ENCODE results near the gene PTGDS.
A peak's percentile ranks its signal among the peaks of the same experiment; 100 is the strongest.
"Not testable (repeated sequence)": the region's sequence is repeated elsewhere in the genome, so short reads cannot be mapped to it uniquely, and the experiment has no call there.

The PTGDS gene

GRCh38 chr9:136992819-136993369 lies 15.6 kb downstream of the PTGDS start:
- no peak for DNase-seq

DNA sequence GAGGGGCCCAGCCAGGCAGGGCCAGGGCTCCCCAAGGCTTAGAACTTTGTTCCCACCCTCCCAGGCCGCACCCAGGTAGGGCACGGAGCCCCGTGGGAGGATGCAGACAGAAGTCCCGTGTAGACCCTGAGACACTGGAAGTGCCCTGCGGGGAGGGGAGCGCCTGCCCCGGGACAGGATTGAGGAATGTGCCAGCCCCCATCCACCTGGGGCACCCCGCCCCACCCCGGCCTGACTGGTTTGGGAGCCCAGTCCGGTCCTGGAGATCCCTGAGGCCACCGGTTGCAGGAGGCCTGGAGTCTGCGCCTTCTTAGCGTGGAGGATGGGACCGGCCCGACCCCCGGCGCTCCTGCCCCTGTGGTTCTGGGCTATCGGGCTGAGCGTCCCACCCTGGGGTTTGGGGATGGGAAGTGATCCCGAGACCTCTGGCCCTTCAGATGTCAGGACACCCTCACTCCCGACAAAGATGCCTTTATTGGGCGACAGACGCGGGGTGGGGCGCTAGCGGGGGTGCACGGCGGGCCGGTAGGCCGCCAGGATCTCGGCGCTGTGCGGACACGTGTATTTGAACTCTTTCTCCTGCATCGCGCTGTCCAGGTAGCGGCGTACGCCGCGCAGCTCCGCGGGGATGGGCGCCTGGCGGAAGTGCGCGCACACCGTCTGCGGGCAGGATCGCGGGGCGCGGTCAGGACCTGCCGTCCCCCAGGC lies 17.0 kb downstream of the PTGDS start:
- no peak for DNase-seq

DNA sequence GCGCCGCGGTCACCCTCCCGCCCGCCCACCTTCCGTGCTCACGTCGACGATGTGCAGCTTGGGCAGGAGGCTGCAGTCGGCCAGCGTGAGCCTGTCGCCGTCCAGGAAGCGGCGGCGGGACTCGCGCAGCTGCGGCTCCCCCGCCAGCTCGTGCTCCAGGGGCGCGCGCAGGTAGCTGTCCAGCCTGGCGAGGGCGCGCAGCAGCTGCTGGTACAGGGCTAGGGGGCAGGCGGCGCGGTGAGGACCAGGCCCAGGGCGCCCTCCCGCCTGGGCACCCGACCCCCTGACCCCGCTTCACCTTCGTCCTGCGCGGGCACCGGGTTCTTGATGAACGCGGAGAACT lies 17.6 kb downstream of the PTGDS start:
- no peak for DNase-seq

DNA sequence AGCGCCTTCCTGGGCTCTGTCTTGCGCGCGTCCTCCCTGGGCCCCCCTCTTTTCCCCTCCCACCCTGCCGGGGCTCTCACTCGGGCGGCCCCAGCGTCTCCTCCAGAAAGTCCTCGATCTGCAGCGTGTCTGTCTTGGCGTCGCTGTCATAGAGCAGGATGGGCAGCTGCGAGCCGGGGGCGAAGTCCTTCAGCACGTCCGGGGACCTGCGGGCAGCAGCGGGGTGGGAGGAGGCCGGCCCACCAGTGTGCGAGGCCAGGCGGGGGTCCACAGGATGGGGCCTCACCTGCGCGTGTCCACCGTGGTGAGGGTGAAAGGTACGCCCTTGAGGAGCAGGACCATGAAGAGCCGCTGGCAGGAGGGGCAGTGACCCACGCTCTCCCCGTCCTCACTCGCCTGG lies 18.1 kb downstream of the PTGDS start:
- DNase-seq: no peak

DNA sequence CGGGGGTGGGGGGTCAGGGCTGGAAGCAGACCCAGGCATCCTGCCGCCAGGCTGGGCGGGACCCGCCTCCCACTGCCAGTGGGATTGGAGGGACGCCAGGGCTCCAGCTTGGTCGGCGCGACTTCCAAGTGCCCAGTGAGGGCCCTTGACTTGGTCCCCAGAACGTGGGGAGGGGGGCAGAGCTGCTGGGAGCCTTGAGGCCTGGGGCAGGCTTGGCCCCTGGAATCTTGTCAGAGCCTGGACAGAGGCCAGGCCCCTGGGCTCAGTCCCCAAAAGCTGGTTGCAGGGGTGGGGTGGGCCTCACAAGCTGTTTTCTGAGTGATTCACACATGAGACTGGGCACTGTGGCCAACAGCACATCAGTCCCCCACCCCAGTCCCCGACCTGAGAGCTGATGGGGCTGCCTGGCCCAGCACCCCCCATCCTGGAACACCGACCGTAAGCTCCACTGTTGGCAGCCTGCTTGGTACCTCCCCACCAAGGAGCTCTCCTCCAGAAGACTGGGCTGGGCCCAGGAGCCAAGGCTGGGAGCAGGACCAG lies 18.5 kb downstream of the PTGDS start:
- no peak for DNase-seq

DNA sequence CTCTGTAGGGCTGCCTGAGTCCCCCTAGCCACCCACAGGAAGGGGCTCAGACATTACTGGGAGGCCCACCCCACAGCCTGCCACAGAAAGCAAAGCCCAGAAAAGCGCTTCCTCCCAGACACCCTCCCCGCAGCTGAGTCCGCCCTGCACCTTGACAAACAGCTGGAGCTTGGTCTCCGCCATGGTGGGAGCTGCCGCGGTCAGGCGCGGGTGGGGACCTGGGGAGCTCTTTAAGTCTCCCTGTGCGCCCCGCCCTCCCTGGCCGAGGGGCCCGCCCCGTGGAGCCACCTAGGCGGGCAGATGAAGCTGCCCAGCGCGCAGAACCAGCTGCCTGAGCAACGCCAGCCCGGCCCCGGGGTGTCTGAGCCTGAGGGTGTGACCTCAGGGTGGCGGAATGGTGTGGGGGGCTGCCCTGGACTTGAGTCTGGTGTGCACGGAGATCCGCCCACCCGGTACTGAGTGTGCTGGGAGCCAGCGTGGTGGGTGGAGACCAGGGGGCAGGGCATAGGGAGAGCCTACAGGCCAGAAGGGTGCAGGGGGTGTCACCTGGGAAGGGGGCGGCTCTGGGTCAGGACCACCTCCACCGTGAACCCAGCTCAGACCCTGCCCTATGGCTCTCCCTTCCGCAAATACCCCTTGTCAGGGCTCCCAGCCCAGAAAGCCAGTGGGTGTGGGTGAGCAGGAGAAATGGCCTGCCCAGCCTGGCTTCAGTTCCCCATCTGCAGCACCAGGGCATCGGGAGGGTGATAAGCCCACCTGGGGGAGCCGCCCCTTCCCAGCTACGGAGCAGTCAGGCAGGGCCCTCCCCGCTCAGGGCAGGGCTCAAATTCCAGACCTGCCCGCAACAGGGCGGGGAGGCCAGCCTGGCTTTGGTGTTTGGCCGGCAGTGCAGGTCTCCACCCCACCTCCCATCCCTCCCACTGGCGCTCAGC lies 19.3 kb downstream of the PTGDS start, which contains the start of gene CLIC3:
CLIC3 (minus strand) TSS at position 208 of the 932 bp plus-strand sequence; CDS start at position 183, 25 bp downstream.
- DNase-seq: peak in 2 of 4 experiments; percentile 17 to 47

- DNase-seq: no peak
These were observed 20.1 kb downstream of the PTGDS start for GRCh38 chr9:136997371-136997770.

DNA sequence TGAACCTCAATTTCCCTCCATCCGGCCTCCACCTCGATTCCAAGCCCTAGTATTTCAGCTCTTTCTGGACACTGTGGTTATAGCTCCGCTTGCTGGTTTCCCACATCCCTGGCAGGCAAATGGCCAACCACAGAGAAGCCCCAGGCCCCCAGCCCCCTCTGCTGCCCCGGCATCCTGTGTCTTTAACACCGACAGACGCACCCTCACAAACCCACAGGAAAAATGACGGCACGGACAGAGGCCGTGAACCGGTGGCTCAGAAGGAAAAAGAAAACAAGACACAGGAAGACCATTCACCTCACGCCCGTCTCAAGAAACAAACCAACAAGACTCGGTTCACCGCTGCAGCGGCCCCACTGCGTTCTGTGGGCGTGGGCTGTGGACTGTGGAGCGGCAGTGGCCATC lies 20.5 kb downstream of the PTGDS start:
- DNase-seq: no peak

DNA sequence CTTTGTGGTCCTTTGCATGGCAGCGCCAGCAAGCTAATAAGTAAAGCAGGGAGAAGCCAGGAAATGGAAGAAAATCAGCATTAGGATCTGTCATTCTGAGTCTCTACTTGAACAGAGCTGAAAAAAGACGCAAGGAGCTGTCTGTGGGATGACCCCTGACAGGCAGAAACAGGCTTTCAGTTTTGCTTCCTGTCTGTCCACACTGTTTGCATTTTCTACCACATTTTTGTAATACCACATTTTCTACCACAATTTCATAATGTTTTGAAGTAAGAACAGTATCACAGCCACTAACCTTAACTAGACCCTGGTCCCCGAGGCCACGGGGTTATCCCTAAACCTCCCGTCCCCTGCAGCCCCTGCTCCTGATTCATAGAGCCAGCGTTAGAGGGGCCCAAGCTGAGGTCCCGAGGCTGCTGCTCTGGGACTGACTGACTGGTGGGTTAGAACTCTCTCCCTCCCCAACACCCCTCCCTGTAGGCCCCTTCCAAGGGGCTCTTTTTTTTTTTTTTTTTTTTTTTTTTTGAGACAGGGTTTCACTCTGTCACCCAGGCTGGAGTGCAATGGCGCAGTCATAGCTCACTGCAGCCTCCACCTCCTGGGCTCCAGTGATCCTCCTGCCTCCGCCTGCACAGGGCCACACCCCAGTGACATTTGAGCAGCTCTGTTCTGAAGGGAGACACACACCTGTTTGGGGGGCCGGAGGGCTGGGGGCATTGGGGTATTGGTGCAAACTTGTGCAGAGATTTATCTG lies 23.1 kb downstream of the PTGDS start:
- DNase-seq: no peak

DNA sequence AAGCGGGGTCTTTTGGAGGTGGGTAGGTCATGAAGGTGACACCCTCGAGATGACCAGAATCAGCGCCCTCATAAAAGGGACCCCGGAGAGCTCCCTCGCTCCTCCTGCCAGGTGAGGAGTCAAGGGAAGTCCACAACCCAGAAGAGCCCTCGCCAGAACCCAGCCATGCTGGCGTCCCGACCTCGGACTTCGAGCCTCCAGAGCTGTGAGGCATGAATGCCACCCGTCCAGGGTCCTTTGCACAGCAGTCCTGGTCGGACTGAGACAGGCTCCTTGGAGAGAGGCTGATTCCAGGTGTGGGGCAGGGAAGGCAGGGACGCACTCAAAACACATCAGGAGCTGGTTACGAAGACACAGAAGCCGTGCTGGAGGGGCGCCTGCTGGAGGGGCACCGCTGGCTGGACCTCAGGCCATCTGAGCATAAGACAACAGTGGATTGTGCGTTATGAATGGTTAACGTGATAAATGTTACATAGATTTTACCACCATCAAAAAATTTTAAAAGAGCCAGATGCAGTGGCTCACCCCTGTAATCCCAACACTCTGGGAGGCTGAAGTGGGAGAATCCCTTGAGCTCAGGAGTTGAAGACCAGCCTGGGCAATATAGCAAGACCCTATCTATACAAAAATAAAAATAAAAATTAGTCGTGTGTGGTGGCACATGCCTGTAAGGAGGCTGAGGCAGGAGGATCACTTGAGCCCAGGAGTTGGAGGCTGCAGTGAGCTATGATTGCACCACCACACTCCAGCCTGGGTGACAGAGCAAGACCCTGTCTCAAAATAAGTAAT lies 24.7 kb downstream of the PTGDS start:
- no peak for DNase-seq

- DNase-seq: no peak
These were observed 25.3 kb downstream of the PTGDS start for GRCh38 chr9:137002646-137003041.

- DNase-seq: not testable (repeated sequence)
These were observed 27.0 kb downstream of the PTGDS start for GRCh38 chr9:137004285-137004684.

GRCh38 chr9:137006116-137007003 lies 29.1 kb downstream of the PTGDS start:
- DNase-seq: no peak

- DNase-seq: no peak
These were observed 30.0 kb downstream of the PTGDS start for GRCh38 chr9:137007108-137007815.

DNA sequence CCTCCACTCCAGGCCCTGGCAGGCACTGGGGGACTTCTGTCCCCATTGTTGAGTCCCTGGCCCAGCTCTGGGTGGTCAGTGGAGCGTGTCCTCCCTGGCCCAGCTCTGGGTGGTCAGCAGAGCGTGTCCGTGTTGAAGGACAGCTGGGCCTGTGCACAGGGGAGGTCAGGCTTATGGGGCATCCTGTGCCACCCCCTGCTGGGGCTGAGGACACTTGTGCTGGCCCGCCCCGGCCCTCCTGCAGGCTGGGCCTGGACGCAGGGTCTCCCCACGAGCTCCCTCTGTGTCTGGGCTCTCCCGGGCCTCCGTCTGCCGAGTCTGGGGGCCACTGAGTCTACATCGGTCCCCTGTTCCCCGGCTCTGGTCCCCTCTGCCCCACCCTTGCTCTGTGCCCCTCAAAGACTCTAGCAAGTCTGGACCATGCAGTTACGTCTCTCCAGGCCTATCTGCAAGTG lies 30.5 kb downstream of the PTGDS start:
- no peak for DNase-seq

DNA sequence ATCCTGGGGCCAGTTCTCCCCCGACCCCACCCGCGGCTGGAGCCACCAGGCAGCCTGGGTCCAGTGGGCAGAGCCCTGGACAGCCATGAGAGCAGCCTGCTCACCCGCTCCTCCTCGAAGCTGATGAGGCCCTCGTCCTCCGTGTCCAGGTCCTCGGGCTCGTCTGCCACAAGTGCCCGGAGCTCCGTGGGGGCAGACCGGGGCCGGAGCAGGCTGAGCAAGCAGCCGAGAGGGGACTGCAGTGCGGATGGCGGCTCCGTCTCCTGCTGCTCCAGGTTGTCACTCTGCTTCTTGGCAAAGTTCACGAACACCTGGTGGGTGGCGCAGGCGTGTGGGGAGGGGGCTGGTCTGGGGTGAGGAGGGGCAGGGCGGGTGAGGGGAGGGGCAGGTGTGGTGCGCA lies 31.0 kb downstream of the PTGDS start:
- no peak for DNase-seq

- no peak for DNase-seq
These were observed 31.9 kb downstream of the PTGDS start for GRCh38 chr9:137009217-137009616.

GRCh38 chr9:137009938-137010732 lies 32.8 kb downstream of the PTGDS start:
- no peak for DNase-seq

DNA sequence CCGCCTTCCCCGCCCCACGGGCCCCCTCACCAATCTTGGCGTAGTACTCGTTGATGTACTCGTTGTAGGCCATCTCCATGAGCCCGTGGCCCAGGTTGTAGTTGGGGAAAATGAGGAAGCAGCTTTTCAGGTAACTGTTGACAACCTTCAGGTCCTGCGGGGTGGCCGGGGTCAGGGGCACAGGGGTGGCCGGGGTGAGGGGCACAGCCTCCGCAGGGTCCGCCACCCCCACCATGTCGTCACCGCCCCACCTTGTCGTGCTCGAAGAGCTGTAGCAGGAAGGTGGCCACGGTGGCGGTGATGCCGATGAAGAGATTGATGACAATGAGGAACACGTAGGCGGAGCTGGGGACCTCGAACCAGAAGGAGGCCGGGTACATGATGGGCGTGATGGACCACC lies 33.9 kb downstream of the PTGDS start:
- DNase-seq: no peak

Data from activated naive CD4-positive, alpha-beta T cell (primary cell).